Measurements from ENCODE around the gene PLA2G3. TPM values are rescaled to one million over a fixed set of nuclear protein-coding genes. Genes with fewer than 3 reads are reported as not detected.

The PLA2G3 gene
- total RNA-seq, 1 experiment from 2014 or later: 8.2 TPM

DNA sequence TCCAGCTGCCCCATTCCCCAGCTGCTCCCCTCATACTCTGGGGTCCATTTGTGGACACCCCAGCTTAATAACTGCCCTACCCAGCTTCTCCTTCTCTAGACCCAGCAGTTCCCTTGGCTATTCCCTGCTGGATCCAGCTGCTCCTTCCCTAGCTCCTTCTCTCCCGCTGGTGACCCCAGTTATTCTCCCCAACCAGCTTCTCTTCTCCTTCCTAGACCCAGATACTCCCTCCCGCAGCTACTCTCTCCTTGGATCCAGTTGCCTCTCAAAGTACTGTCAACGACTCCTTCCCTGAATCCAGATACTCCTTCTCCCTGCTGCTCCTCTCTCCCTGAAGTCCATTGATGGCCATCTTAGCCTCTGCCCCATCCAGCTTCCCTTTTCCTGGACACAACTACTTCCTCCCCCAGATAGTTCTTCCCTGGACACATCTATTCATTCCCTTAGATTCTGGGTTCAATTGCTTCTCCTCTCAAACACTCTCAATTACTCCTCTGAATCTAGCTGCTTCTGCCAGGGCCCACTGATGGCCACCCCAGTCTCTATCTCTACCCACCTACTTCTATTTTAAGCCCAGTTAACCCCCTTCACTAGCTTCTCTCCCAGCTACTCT is 44.6 kb downstream of the PLA2G3 start:
- Histone ChIP-seq H3K27ac (ENCODE audit: insufficient read length, low read depth, low read length) (no peak overlapping the region), H3K9me3 (ENCODE audit: control insufficient read depth, low read depth, low read length) (no peaks in the 10 kb centered on the region), H3K9ac (ENCODE audit: extremely low read depth, insufficient read length, low read length) (no peak overlapping the region), H2BK12ac (ENCODE audit: insufficient read length, low read depth, low read length) (no peak overlapping the region), H3K4me2 (ENCODE audit: insufficient read depth, insufficient read length, low read length) (no peak overlapping the region), H2BK20ac (ENCODE audit: low read depth, low read length, poor library complexity, severe bottlenecking) (no peak overlapping the region), H2BK120ac (ENCODE audit: low read depth, low read length, poor library complexity, severe bottlenecking) (no peak overlapping the region), H4K20me1 (ENCODE audit: control insufficient read depth, insufficient read depth, insufficient read length) (no peaks in the 10 kb centered on the region), H3K27me3 (ENCODE audit: insufficient read depth, low read length) (no peaks in the 10 kb centered on the region), H3K23ac (ENCODE audit: insufficient read length, low read depth, low read length) (no peak overlapping the region), H4K8ac (replicated peaks; ENCODE audit: insufficient read length, low read depth, low read length) (no peak overlapping the region), H2AK5ac (ENCODE audit: insufficient read length, low read length) (no peak overlapping the region), H3K18ac (ENCODE audit: insufficient read length, low read depth, low read length) (no peak overlapping the region), H2BK5ac (ENCODE audit: insufficient read length, low read length) (no peak overlapping the region), H3T11ph (ENCODE audit: low read length) (no peak overlapping the region), H2AFZ (ENCODE audit: low read length) (no peak overlapping the region), H3K4me1 (ENCODE audit: insufficient read depth, low read length) (0 out of 2 replicates have a peak, but pooled peaks cover 3% of the 10 kb centered on the region), H3K4ac (ENCODE audit: low read depth, low read length) (no peak overlapping the region), H2BK15ac (ENCODE audit: low read depth, low read length) (no peak overlapping the region), H3K79me1 (ENCODE audit: insufficient read depth, low read depth, low read length, poor library complexity, severe bottlenecking) (no peaks in the 10 kb centered on the region), H3K14ac (ENCODE audit: insufficient read depth, low read length) (no peak overlapping the region), H4K91ac (ENCODE audit: insufficient read length, low read depth, low read length) (no peak overlapping the region), H4K5ac (ENCODE audit: insufficient read length, low read depth, low read length) (no peak overlapping the region), H3K23me2 (ENCODE audit: insufficient read length, low read depth, low read length, poor library complexity, severe bottlenecking) (peaks cover 6% of the 10 kb centered on the region), H3K79me2 (ENCODE audit: insufficient read depth, low read length) (no peaks in the 10 kb centered on the region), H3K56ac (ENCODE audit: insufficient read length, low read depth, low read length) (no peak overlapping the region)
- WGBS (ENCODE audit: extremely low coverage, insufficient read length, low lambda C conversion rate): no CpG with 5 or more reads among the region's 3 CpGs
- Mint-ChIP-seq H3K9me3 (no peaks in the 10 kb centered on the region; a peak in 1 of 5 replicates), H3K27ac (no peak overlapping the region), H3K4me1 (peaks cover 4 to 27% of the 10 kb centered on the region in 2 experiments), H3K36me3 (ENCODE audit: insufficient read depth in 1 of 3, low read depth in 3 of 3) (peaks cover 3 to 10% (median 3%) of the 10 kb centered on the region in 3 experiments; a peak in 3 of 7 replicates), H3K27me3 (ENCODE audit: low read depth) (no peaks in the 10 kb centered on the region), H3K4me3 (no peak overlapping the region)
- DNase-seq: no peak
- TF ChIP-seq, protein P1, sequence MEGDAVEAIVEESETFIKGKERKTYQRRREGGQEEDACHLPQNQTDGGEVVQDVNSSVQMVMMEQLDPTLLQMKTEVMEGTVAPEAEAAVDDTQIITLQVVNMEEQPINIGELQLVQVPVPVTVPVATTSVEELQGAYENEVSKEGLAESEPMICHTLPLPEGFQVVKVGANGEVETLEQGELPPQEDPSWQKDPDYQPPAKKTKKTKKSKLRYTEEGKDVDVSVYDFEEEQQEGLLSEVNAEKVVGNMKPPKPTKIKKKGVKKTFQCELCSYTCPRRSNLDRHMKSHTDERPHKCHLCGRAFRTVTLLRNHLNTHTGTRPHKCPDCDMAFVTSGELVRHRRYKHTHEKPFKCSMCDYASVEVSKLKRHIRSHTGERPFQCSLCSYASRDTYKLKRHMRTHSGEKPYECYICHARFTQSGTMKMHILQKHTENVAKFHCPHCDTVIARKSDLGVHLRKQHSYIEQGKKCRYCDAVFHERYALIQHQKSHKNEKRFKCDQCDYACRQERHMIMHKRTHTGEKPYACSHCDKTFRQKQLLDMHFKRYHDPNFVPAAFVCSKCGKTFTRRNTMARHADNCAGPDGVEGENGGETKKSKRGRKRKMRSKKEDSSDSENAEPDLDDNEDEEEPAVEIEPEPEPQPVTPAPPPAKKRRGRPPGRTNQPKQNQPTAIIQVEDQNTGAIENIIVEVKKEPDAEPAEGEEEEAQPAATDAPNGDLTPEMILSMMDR (conservative IDR thresholded peaks at IDR 0.05): no peak
